A673 (cell line): Measurements from ENCODE around the gene CALCA.

Experiments used
- CTCF ChIP-seq: fragments of 300-800, 200-600 bp; sonication (generic); conservative IDR thresholded peaks from 2 replicates; pipeline ENCODE4 v1.5.1; 2017; ENCODE audit warnings: low read depth, mild to moderate bottlenecking, antibody characterized with exemption, low read length, moderate library complexity, mixed read lengths
- EZH2 ChIP-seq: fragments of 200-600 bp; sonication (generic); IDR thresholded peaks from 2 replicates; pipeline ENCODE4 v1.6.1; 2017; ENCODE audit warnings: borderline replicate concordance, low read depth, mild to moderate bottlenecking, mixed read lengths, antibody characterized with exemption, low read length; ENCODE audit not compliant: poor library complexity, severe bottlenecking

DNA sequence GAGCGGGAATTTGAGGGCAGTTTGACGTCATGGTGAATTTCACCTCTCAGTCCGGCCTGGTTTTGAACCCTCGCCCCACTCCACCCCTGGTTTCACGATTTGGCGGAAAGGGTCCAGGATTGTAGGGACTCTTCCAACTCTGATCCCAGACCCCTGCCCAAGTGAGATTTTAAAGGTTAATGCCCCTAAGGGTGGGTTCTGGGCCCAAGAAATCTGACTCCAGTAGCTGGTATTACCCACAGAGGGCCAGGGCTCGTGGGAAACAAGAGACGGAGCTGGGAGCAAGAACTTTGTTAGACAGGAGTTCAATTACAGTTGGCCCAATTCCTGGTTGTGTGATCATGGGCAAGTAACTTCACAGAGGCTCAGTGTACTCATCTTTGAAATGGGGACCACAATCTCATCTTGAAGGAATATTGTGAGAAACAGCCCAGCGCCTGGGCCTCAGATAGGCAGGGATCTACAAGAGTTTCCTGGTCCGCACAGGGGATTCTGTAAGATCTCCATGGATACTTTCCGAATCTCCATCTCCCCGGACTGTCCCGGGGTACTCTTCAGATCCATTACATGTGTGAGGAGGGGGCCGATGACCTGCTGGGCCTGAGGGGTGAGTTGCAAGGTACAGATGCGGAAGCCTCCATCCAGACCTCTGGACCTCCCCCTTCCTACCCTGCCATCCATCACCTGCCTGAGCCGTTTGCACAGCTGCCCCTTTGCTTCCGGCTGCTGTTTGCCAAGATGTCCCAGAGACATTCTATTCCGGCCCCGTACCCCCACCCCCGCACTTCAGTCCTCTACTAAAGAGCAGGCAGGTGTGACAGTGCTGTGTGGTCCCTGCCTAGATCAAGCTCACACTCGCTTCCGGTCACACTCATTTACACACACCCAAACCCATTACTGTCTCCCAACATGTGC is 687 bp upstream of the CALCA start:
- TF ChIP-seq CTCF (no peak), EZH2 (no peak)
